ENCODE data around the gene AGT.
"Not testable (repeated sequence)": the region's sequence is repeated elsewhere in the genome, so short reads cannot be mapped to it uniquely, and the experiment has no call there.

Gene AGT

DNA sequence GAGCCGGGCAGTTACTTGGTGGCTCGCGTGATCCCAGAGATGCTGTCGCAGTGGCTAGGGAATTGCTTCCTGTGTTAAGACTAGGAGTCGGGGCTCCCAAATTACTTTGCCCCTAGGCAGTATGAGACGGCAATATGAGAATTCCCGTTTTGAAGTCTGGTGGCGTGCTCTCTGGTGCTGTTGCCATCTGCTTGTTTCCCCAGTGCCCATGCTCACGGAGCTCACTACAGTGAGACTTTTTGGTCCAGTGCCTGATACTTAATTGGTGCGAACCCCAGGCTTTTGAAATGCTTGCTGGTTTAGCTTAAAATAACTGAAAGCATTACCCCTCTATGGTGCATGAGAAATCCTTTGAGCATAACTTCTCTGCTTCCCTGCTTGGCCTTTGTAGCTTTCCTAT is 22.3 kb downstream of the AGT start:
- DNase-seq (ENCODE audit: low read depth): no peak

- DNase-seq (ENCODE audit: low read depth): no peak
Measured at GRCh38 chr1:230690101-230690500, 23.8 kb downstream of the AGT start.

GRCh38 chr1:230686747-230687146 is 27.2 kb downstream of the AGT start:
- no peak for DNase-seq (ENCODE audit: low read depth)

- no peak for DNase-seq (ENCODE audit: low read depth)
Measured at GRCh38 chr1:230684998-230685397, 28.9 kb downstream of the AGT start.

- DNase-seq (ENCODE audit: low read depth): no peak
Measured at GRCh38 chr1:230684146-230684545, 29.8 kb downstream of the AGT start.

GRCh38 chr1:230682882-230683610 is 30.9 kb downstream of the AGT start:
- no peak for DNase-seq (ENCODE audit: low read depth)

DNA sequence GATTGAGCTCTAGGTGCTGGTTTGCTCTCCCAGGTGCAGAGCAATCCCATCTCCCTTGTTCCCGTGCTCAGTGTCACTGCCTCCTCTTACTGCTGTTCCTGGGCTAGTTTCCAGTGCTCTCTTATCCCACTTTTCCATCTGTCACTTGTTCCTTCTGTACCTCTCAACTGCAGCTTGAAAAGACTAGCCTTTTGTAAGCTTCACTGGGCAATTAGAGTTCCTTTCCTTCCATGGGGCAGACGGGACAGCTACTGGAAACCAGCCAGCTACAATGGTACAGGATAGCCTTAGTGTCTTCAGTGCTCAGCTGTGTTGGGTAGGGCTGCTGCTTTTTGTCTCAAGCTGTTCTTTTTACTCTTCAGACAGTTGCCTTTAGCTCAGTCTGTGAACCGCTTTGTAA is 31.6 kb downstream of the AGT start:
- no peak for DNase-seq (ENCODE audit: low read depth)

DNA sequence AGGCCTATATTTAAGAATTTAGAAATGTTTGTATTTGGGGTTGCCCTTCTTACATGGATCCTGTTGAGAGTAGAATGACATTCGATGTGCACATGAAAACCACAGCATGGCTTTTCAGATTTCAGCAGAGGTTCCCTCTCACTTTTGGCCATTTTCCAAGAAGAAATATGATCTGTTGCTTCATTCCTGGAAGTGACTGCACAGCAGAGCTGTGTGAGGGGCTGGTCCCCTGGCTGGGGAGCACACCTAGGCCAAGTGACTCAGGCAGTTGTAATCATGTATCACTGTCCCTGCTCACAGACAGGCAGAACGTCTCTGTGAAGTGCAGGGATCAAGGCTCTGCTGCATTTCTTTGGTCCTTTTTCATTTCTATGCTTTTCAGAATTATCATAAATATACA is 32.3 kb downstream of the AGT start:
- DNase-seq (ENCODE audit: low read depth): no peak

DNA sequence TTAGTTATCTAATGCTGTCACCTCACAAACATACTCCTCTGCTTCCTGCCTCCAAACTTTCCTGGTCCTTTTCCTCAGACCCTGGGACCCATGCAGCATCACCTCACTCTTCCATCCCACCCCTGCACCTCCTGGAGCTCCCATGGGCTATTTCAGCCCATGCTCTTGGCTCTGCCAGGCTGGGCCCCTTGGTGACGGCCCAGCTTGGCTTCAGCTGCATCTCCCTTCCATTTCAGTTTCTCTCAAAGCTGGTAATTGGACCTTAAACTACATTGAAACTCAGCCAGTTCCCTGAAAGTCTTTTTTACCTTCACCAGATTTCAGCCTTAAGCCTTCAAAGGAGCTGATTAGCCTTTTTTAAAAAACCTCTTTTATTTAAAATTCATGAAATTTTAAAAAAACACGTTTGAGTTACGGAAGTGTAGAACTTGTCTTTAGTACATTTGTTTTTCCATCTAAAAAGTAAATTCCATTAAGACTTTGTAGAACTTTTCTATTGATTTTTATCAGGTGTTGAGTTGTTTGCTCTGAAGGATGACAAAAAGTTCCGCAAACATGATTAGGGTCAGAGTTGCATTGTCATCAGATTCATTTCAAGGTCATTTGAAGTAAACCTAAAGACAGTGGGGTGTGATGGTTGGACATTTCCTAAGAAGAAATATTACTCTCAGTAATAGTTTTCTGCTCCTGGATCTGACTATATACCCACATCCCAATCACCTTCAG is 33.5 kb downstream of the AGT start:
- DNase-seq (ENCODE audit: low read depth): no peak

- DNase-seq (ENCODE audit: low read depth): no peak
Measured at GRCh38 chr1:230679825-230680224, 34.1 kb downstream of the AGT start.

DNA sequence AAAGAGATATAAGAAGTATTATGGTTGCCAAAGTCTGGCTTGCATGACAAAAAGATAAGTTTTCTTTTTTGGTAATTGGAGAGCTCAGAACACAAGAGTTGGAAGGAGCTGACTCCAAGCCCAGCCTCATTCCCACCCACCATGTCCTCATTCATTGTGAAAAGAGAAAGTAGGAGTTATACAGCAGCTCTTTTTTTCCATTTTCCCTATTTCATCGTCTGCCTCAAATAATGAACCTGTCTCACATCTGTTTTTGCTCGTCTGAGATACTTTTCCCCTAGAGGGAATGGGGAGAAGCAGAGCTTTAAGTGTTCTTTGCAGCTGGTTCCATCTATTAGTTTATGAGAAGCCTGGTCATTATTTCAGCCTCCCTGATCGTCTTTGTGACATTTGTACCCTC is 34.7 kb downstream of the AGT start:
- DNase-seq (ENCODE audit: low read depth): no peak

- DNase-seq (ENCODE audit: low read depth): no peak
Measured at GRCh38 chr1:230677200-230677599, 36.7 kb downstream of the AGT start.

- DNase-seq (ENCODE audit: low read depth): no peak
Measured at GRCh38 chr1:230674581-230674980, 39.3 kb downstream of the AGT start.

- no peak for DNase-seq (ENCODE audit: low read depth)
Measured at GRCh38 chr1:230669543-230669942, 44.4 kb downstream of the AGT start.

DNA sequence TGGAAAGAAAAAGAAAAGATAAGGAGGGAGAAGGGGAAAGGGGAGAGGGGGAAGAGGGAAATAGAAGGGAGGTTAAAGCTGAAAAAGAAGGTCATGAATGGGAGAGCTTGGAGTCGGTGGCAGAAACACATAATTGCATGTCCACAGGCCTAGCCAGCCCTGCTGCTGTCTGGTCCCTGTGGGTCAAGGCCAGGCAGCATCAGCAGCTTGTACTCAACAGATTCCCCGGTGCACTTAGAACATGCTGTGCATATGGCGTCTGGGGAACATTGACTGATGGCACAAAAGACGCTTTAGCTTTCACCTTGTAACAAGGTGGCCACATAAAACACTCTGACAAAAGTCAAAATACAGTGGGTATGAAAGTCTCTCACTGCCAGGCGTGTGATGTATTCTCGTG is 45.7 kb downstream of the AGT start:
- no peak for DNase-seq (ENCODE audit: low read depth)

GRCh38 chr1:230661976-230662375 is 51.9 kb downstream of the AGT start:
- no peak for DNase-seq (ENCODE audit: low read depth)

DNA sequence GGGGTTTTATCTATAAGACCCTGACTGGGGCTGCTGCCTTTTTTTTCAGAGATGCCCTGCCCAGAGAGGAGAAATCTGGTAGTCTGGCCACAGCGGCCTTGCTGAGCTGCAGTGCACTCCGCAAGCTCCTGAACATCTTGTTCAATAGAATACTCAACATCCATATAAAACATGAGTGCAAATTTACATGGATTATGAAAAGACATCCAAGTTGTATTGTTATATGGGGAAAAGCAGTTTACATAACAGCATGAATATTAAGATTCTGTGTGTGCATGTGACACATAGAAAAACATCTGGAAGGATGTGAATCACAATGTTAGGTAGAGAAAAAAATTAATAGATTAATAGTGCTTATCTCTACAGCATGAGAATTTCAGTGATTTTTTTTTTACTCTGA is 55.2 kb downstream of the AGT start:
- DNase-seq (ENCODE audit: low read depth): no peak

DNA sequence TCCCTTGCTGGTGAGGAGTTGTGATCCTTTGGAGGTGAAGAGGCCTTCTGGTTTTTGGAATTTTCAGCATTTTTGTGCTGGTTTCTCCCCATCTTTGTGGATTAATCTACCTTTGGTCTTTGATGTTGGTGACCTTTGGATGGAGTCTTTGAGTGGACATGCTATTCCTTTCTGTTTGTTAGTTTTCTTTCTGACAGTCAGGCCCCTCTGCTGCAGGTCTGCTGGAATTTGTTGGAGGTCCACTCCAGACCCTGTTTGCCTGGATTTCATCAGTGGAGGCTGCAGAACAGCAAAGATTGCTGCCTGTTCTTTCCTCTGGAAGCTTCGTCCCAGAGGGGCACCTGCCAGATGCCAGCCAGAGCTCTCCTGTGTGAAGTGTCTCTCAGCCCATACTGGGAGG is 55.8 kb downstream of the AGT start:
- DNase-seq (ENCODE audit: low read depth): not testable (repeated sequence)

- DNase-seq (ENCODE audit: low read depth): not testable (repeated sequence)
Measured at GRCh38 chr1:230656719-230657118, 57.2 kb downstream of the AGT start.
